ENCODE measurements around the gene SKI.
A peak's percentile ranks its signal among the peaks of the same experiment; 100 is the strongest.

Gene SKI

DNA sequence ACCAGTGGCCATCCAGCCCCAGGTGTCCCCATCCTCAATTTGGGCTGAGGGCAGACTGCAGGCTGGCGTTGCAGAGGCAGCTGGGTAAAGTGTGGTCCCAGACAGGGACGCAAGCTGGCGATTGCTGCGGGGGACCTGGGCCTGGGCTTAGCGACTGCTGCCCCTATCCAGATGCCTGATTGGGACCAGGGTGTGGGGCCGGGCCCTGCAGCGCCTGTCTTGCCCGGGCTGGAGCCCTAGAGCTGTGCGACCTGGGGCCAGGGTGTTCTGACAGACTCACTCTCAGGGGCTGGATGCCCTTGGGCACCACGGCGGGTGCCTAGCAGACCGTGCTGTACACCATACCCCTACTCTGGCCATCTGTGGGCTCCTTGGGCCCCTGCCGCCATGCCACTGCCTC is 17.3 kb upstream of the SKI start:
- DNase-seq = no peak

- no peak for DNase-seq
Observed at GRCh38 chr1:2212274-2212531, 15.9 kb upstream of the SKI start.

- peak; percentile 12 for DNase-seq
Observed at GRCh38 chr1:2212532-2213491, 15.3 kb upstream of the SKI start.

DNA sequence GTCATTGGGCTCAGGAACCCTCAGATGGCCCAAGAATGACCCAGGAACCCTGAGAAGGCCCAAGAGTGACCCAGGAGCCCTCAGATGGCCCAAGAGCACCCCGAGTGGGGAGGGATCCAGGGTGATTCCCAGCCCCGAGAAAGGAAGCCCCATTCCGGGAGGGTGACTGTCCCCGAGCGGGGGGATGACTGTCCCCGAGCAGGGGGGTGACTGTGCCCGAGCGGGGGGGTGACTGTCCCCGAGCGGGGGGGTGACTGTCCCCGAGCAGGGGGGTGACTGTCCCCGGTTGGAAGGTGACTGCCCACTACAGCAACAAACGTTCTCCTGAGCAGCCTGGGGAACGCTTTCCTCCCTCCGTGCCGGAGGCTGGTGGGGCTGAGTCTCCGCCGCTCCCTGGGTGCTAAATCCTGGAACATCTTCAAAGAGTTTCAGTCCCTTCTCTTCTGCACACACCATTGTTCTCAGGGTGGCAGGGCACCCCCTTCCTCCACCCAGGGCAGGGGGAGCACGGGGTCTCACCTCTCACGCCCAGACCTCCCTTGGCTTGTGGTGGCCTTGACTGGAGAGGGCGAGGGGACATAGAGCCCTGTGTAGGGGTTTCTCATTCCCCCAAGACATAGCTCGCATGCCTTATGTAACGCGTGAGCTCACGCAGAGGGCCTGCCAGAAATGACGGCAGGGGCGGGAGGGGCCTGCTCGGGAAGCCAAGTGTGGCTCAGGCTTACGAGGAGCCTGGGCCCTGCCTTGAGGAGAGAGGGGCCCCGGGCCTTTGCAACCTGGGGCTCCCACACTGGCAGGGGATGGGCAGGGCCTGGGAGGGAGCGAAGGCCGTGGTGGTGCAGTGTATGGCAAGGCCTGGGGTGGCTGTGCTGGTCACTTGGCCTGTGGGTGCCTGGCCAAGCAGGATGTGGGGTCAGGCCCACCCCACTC is 14.3 kb upstream of the SKI start:
- no peak for DNase-seq

- DNase-seq = no peak
Observed at GRCh38 chr1:2214541-2215241, 13.4 kb upstream of the SKI start.

GRCh38 chr1:2215329-2215728 is 12.8 kb upstream of the SKI start:
- DNase-seq = no peak

GRCh38 chr1:2215909-2216766 is 12.0 kb upstream of the SKI start:
- no peak for DNase-seq

- no peak for DNase-seq
Observed at GRCh38 chr1:2216767-2217058, 11.4 kb upstream of the SKI start.

DNA sequence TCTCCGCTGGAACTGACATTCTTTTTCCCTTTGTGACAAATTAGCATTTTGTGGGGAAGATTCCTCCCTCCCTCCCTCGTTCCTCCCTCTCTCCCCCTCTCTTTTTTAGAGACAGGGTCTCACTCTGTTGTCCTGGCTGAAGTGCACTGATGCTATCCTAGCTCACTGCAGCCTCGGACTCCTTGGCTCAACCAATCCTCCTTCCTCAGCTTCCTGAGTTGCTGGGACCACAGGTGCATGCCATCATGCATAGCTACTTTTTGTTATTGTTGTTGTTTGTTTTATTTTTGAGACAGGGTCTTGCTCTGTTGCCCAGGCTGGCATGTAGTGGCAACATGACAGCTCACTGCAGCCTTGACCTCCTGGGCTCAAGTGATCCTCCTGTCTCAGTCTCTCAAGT is 6.8 kb upstream of the SKI start:
- DNase-seq = no peak

- no peak for DNase-seq
Observed at GRCh38 chr1:2224170-2224584, 3.9 kb upstream of the SKI start.

DNA sequence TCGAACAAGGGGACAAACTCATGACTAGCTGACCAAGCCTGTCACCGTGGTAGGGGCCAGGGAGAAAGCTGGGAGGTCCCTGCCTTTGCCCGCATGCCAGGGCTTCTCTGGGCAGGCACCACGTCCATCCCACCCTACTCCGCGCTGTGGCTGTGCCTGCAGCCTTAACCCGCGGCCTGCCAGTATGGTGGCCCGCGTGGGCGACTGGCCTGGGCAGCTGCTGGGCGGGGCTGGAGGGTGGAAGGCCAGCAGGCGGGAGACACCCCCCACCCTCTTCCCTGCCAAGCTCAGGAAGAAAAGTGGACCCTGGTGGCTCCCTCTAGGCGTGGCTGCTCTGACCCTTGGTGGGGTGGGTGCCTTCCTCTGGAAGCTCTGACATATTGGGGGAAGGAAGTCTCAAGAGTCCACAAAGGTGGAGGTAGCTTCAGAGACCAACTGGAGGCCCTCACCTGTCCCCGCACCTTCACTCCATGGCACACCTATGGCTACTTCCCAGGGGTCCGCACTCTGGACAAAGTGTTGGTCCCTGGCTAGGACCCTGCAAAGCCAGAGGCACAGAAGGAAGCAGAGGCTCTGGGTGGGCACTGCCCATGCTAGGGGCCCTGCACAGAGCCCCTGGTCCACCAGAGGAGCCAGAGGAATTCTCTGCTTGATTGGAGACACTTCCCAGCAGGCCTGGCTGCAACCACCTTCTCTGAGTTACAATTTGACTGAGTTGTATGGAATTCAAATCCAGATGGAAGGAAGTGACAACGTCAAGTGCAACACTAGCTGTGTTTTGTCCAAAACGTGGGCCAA is 3.3 kb upstream of the SKI start:
- no peak for DNase-seq

DNA sequence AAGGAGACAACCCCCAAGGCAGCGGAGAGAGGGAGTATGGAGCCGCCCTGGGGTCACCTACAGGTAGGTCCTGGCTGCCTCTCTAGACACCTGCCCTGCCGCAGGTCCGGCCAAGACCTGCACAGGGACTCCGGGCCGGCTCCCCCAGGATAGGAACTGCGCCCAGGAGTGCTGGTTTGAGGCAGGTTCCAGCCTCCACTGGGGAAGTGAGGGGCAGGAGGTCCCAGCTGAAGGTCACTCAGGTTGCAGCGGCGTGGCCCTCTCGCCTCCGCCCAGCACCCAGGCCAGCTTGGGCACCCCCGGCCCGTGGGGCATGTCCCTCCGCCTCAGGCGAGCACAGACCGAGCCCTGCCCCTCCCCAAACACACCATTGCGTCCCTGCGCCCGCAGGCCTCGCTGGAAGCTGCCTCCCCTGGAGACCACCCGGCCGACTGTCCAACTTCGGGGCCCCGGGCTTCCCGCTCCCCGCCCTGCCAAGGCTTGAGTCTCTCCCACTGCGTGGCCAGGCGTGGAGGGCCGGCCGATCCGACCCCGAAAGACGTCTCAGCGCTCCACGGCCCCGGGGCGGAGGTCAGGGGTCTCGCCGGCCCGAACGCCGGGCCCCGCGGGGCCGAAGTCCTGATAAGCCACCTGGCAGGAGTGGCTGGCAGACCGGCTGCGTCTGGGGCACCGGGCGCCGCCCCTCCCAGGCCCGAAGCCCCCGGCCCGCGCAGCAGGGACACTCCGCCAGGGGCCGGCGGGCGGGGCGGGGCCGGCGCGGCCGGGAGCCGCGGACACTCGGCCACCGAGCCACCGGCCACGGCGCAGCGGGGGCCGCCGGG is 1.4 kb upstream of the SKI start:
- no peak for DNase-seq

GRCh38 chr1:2227346-2228156 is 568 bp upstream of the SKI start:
- peak; percentile 84 for DNase-seq

- no peak for DNase-seq
Observed at GRCh38 chr1:2228694-2229036, 546 bp downstream of the SKI start.

- peak; percentile 50 for DNase-seq
Observed at GRCh38 chr1:2229037-2229864, 1.1 kb downstream of the SKI start.

DNA sequence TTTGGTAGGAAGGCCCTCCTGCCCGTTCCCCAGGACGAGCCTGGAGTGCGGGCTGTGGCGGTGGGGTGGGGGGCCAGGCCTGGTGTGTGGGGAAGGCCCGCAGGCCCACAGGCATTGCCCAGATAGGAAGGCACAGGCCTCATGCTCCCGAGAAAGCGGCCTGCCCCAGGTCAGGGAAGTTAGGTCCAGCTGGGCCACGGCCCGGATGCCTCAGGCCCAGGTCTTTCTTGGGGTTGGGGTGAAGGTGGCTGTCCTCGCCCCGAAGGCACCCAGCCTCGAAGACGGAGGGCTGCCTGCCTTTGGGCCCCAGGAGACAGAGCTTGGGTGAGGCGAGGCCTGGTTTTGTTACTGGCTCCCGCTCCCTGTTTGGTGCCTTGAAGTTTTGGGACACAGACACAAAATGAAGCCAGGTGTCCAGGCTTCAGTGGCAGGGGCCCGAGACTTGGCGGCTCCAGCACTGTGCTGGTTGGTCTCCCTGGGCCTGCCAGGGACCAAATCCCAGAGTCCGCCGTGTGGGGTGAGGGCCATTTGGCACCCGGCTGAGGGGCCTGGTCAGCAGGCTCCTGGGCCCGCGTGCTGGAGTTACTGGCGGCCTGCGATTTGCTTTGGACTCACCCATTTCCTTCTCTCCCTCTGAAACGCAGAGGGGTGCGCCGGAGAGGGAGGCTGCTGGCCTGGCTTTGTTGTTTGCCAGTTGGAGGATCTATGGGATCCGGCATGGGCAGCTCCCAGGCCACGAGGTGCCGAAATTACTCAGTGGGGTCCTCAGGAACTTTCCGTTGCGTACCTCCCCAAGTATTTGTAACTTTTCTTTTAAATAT is 2.0 kb downstream of the SKI start:
- DNase-seq = no peak

DNA sequence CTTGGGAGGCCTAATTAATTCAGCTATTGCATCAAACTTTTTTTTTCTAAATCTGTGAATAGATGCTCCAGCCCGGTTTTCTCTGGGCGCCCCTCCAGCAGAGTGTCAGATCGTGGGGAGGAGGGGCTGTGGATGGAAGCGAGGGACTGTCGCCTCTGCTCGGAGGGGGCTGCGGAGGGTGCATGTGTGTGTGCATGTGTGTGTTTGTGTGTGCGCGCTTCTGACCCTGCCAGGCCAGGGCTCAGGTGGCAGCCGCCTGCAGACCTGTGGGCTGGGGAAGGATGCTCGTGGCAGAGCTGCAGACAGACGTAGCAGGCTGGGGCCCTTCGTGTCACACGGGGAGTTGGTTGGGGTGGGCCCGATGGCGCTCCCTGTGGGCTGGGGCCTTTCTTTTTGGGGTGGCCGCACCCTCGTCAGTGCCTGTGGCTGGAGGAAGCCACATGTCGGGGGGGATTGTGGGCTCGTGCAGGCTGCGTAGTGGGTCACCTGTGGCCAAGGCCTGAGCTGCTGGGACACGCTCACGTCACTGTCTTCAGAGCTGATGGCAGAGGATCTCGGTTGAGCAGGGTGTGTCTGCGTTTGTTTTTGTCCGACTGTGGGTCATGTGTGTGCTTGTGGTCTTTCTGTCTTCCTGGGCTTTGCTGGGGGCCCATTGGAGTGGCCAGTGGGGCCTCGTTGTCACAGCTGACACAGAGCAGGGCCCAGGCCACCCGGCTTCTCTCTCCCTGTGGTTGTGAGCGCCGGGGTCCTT is 2.8 kb downstream of the SKI start:
- DNase-seq = no peak

Data from KG1 (cell line).